ENCODE measurements around the gene DNAH3.

DNA sequence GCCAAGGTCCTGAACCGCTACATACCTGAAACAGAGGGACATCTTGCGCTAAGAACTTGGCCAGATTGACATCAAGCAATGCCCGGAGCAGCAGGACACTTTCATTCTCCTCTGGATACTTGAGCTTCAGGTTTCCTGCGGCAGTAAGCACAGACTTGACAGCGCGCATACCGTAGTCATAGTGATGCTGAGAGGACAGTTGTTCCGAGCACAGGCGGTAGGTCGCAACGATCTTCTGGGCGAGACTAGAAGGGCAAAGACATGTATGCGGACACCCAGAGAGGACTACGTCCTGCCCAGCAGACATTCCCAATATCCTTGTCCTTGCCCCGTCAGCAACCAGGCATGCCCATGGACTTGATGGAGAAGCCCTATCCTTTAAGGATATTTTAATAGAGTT is 112.9 kb downstream of the DNAH3 start:
- TF ChIP-seq, protein P1, sequence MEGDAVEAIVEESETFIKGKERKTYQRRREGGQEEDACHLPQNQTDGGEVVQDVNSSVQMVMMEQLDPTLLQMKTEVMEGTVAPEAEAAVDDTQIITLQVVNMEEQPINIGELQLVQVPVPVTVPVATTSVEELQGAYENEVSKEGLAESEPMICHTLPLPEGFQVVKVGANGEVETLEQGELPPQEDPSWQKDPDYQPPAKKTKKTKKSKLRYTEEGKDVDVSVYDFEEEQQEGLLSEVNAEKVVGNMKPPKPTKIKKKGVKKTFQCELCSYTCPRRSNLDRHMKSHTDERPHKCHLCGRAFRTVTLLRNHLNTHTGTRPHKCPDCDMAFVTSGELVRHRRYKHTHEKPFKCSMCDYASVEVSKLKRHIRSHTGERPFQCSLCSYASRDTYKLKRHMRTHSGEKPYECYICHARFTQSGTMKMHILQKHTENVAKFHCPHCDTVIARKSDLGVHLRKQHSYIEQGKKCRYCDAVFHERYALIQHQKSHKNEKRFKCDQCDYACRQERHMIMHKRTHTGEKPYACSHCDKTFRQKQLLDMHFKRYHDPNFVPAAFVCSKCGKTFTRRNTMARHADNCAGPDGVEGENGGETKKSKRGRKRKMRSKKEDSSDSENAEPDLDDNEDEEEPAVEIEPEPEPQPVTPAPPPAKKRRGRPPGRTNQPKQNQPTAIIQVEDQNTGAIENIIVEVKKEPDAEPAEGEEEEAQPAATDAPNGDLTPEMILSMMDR (conservative IDR thresholded peaks at IDR 0.05) = no peak
- no peak for TF ChIP-seq EZH2 (IDR thresholded peaks at IDR 0.05; ENCODE audit: low read depth)

All from PC-9 (cell line).